ENCODE results near the gene ADGRG4. TPM values are rescaled to one million over a fixed set of nuclear protein-coding genes. Genes with fewer than 3 reads are reported as not detected.
"Not testable (repeated sequence)": the region's sequence is repeated elsewhere in the genome, so short reads cannot be mapped to it uniquely, and the experiment has no call there.

The ADGRG4 gene
- polyA plus RNA-seq, 4 donors, result not detected

- no peak for DNase-seq (ENCODE audit: low read depth in 4 of 4, low spot score in 3 of 4)
These were observed 85.4 kb downstream of the ADGRG4 start for GRCh38 chrX:136386173-136386572.

GRCh38 chrX:136386826-136387225, 86.1 kb downstream of the ADGRG4 start:
- no peak for DNase-seq (ENCODE audit: low read depth in 4 of 4, low spot score in 3 of 4)

GRCh38 chrX:136387951-136388502, 87.3 kb downstream of the ADGRG4 start:
- DNase-seq (ENCODE audit: low read depth in 4 of 4, low spot score in 3 of 4), result no peak

GRCh38 chrX:136390921-136391320, 90.2 kb downstream of the ADGRG4 start:
- DNase-seq (ENCODE audit: low read depth in 4 of 4, low spot score in 3 of 4), result no peak

- no peak for DNase-seq (ENCODE audit: low read depth in 4 of 4, low spot score in 3 of 4)
These were observed 94.5 kb downstream of the ADGRG4 start for GRCh38 chrX:136395271-136395670.

- no peak for DNase-seq (ENCODE audit: low read depth in 4 of 4, low spot score in 3 of 4)
These were observed 96.2 kb downstream of the ADGRG4 start for GRCh38 chrX:136397001-136397400.

GRCh38 chrX:136405126-136405525, 104.4 kb downstream of the ADGRG4 start:
- DNase-seq (ENCODE audit: low read depth in 4 of 4, low spot score in 3 of 4), result no peak

- no peak for DNase-seq (ENCODE audit: low read depth in 4 of 4, low spot score in 3 of 4)
These were observed 117.0 kb downstream of the ADGRG4 start for GRCh38 chrX:136417806-136418205.

- no peak for DNase-seq (ENCODE audit: low read depth in 4 of 4, low spot score in 3 of 4)
These were observed 120.6 kb downstream of the ADGRG4 start for GRCh38 chrX:136421338-136421737.

- no peak for DNase-seq (ENCODE audit: low read depth in 4 of 4, low spot score in 3 of 4)
These were observed 123.0 kb downstream of the ADGRG4 start for GRCh38 chrX:136423724-136424123.

GRCh38 chrX:136425996-136426395, 125.2 kb downstream of the ADGRG4 start:
- no peak for DNase-seq (ENCODE audit: low read depth in 4 of 4, low spot score in 3 of 4)

GRCh38 chrX:136431625-136432024, 130.9 kb downstream of the ADGRG4 start:
- no peak for DNase-seq (ENCODE audit: low read depth in 4 of 4, low spot score in 3 of 4)

- DNase-seq (ENCODE audit: low read depth in 4 of 4, low spot score in 3 of 4), result no peak
These were observed 137.0 kb downstream of the ADGRG4 start for GRCh38 chrX:136437774-136438173.

GRCh38 chrX:136438192-136438591, 137.4 kb downstream of the ADGRG4 start:
- no peak for DNase-seq (ENCODE audit: low read depth in 4 of 4, low spot score in 3 of 4)

- not testable (repeated sequence) for DNase-seq (ENCODE audit: low read depth in 4 of 4, low spot score in 3 of 4)
These were observed 144.9 kb downstream of the ADGRG4 start for GRCh38 chrX:136445674-136446073.

GRCh38 chrX:136446208-136446607, 145.4 kb downstream of the ADGRG4 start:
- no peak for DNase-seq (ENCODE audit: low read depth in 4 of 4, low spot score in 3 of 4)

- no peak for DNase-seq (ENCODE audit: low read depth in 4 of 4, low spot score in 3 of 4)
These were observed 146.5 kb downstream of the ADGRG4 start for GRCh38 chrX:136447308-136447707.

GRCh38 chrX:136447968-136448367, 147.2 kb downstream of the ADGRG4 start:
- DNase-seq (ENCODE audit: low read depth in 4 of 4, low spot score in 3 of 4), result no peak

GRCh38 chrX:136450050-136450830, 149.5 kb downstream of the ADGRG4 start:
- no peak for DNase-seq (ENCODE audit: low read depth in 4 of 4, low spot score in 3 of 4)

GRCh38 chrX:136452614-136453013, 151.9 kb downstream of the ADGRG4 start:
- no peak for DNase-seq (ENCODE audit: low read depth in 4 of 4, low spot score in 3 of 4)

- no peak for DNase-seq (ENCODE audit: low read depth in 4 of 4, low spot score in 3 of 4)
These were observed 152.4 kb downstream of the ADGRG4 start for GRCh38 chrX:136453114-136453513.

GRCh38 chrX:136453771-136454170, 153.0 kb downstream of the ADGRG4 start:
- DNase-seq (ENCODE audit: low read depth in 4 of 4, low spot score in 3 of 4), result no peak
